Renal cortical epithelial cell (primary cell): ENCODE data around the gene RBM18. TPM values are rescaled to one million over a fixed set of nuclear protein-coding genes. Genes with fewer than 3 reads are reported as not detected.

ENCODE experiments used
- DNase-seq: peaks from one replicate; pipeline ENCODE4 v3.0.0-alpha.2; 2011; ENCODE audit warnings: low read depth
- total RNA-seq: library from RNA; depleted of rRNA; stranded (reverse); fragments of >200 nt; gene quantifications from 2 replicates; pipeline ENCODE4 v1.2.3, GENCODE V29; 2014

The RBM18 gene
- total RNA-seq, 1 donor from 2014 or later = 16.0 TPM

DNA sequence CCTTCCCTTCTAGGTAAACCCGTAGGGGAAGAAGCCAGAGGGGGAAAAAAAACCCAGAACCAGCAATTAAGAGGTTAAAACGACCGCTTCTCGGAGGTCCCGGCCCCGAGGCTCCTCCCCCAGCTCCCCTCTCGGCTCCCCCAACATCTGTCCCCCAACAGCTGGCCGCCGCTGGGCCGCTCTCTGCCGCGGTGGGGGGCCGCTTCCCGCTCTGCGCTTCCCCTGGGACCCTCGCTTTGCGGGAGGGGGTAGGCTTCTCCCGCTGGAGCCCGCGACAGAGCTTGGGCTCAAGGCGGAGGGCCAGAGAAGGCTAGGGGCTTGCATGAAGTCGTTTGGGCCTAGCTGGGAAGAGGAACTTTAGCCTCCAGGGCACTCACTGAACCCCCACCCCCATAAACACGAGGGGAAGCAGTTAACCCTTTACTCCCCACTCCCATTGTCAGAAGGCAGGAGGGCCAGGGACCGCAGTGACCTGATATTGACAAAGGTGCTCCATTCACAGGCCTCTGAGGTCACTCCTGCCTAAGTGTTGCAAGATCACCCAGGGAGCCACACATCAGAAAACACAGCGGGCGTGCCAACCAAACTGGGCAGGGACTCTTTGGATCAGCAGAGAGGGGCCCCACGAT is 43.3 kb downstream of the RBM18 start:
- DNase-seq = no peak

DNA sequence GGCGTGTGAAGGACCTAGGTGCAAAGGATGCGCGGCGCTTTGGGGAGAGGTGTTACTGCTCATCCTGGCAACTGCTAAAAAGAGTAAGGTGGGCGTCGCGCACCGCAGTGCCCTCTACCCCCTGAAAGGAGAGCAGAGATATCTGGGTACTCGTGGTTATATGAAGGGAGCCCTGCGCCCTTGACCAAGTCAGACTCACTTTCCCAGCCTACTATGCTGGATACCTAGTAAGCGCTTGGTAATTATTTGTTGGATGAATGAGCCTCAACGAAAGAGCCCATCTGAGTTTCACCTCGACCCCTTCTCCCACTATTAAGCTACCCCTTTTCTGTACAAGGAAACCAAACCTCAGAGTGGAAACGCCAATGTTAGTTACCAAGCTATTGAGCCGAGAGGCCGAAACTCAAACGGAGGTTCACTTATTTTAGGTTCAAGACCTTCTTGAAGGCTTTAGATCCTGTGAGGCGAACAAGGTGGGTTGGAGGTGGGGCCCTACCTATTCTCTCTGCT is 43.9 kb downstream of the RBM18 start:
- DNase-seq = no peak

DNA sequence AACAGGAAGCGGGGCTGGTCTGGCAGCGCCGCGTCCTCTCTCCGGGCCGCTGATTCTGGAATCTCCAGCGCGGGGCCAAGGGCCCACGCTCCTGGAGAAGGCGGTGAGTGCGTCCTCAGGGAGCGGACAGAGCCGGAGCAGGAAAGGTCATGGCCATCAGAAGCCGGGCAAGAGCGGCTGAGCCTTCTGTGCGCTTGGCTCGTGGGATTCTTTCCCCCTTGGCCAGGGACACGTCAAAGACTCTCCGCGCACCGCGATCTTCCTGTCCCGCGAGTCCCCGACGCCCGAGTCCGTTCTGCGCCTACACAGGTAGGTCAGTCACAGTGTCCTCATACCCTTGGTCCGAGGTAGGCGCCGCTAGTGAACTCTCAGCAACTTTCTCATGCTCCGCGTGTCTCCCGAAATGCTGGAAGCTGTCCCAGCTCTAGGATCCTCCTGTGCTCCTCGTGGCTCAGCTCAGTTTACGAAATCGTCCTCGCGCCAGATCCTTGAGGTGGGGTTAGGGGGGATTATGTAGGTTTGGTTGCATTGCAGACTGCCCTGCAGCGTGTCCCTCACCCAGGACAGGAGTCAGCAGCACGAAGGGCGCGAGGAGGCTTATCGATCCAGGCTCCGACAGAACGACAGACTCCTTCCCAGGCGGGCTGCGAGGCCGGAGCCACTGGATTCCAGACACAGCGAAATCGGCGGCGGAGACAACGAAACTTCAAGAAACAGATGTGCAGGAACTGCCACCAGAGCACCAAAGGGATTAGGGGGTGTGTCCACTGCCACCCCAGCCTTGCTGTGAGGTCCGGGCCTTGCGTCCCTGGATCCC is 44.6 kb downstream of the RBM18 start:
- DNase-seq = no peak

DNA sequence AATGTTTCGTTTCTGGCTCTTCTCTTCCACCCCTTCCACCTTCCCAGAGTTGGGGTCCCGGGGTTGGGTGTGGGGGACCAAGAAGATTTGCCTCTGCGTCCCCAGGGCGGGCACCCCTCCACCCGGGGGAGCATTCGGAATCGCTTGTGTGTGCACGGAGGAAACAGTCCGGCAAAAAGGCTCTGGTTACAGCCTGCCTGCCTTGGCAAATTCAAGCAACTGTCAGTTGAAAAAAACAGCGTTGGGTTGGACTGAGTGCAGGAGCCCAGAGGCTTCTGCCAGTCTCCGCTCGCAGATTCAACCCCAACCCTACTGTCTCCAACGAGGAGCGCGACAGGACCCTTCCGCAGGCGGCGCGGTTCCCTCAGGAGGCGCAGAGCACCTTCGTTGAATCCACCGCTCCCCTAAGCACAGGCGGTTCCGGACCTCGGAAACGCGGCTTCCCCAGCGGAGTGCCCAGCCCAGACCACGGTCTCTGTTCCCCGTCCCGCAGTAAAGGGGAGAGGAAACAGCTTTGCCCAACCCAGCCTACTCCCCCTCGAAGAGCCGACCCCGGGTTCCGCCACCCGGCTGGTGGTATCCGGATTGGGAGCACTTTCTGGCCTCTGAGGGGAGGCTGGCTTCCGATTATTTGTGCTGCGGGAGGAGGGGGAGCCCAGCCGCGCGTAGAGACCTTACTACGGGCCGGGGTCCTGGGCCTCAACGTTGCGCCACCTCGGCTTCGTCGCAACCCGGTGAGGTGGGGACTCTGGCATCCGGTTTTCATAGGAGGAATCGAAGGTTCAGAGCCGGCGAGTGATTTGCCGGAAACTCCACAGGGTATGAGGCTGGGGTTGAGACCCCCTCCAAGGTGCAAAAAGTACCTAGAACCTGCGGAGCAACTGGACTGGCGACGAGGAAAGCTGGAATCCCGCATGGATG is 45.4 kb downstream of the RBM18 start:
- DNase-seq = no peak

DNA sequence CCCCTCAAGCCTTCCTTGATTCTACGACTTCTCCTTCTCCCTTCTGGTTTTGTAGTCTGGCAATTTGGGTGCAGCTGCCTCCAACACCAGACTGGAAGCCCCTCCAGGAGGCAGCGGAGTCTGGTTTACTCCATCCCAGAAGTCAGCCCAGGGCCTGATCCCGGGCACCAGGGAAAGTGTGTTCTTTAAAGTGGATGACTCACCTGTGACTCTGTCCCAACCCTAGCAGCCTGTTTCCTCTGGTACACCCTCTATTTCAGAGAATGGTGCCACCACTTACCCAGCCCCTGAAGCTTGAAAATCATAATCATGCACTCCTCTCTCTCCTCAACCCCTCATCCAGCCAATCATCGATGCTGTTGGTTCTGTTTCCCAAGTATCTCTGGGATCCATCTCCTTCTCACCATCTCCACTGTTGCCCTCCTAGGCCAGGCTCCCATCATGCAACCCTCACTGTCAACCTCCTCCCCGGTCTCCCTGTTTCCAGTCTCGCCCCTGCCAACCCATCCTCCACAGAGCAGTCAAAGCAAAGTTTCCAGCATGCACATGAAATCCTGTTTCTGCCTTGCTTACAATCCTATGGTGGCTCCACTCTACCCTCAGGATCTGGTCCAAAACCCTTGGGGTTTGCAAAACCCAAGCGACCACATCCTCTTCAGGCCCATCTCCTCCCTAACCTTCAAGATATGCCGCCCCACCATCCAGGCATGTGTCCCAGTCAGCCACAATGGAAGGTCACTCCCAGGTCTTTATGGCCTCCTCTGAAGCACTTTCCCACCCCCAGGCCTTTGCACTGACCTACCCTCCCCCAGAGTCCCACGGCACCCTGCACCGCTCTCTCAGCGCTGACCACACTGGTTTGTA is 46.3 kb downstream of the RBM18 start:
- DNase-seq = no peak

DNA sequence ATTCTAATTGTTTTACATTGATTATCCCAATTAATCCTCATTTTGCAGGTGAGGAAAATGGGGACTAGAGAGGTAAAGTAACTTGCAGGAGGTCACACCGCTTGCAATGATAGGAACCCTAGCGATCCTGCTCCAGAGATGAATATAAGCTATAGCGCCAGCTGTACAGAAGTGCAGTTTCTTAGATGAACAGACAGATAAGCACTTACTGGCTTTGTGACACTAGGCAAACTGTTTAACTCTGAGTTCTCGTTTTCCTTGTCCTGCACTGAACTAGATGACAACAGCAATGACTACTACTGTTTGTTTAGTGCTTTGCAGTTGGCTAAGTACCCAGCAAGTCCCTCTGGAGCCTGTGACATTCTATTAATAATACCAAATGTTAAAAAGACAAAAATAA is 47.0 kb downstream of the RBM18 start:
- no peak for DNase-seq

DNA sequence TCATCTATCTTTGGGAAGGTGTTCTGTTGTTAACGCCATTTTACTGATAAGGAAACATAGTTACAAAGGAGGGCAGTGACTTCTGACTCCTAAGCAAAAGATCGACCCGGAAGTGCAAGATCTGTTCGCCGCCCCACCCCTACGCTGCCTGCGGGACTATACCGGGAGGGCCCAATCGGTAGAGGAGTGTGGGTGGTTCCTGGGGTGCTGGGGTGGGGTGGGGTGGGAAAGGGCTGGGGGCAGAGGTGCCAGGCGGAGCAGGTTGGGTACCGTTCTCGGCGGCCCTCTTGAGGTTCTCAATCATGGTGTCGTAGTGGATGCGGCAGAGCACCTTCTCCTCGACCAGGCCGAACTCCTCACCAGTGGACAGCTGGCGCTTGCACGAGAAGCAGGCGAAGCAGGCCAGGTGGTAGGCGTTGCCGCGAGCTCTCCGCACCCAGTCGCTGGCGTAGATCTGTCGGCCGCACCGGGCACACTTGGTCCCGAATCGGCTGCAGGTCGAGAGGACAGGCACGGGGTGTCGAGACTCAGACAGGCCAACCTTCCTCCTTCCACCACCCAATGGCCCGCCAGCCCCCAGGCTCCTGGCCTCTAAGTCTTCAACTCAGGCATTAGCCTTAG is 47.7 kb downstream of the RBM18 start:
- no peak for DNase-seq

DNA sequence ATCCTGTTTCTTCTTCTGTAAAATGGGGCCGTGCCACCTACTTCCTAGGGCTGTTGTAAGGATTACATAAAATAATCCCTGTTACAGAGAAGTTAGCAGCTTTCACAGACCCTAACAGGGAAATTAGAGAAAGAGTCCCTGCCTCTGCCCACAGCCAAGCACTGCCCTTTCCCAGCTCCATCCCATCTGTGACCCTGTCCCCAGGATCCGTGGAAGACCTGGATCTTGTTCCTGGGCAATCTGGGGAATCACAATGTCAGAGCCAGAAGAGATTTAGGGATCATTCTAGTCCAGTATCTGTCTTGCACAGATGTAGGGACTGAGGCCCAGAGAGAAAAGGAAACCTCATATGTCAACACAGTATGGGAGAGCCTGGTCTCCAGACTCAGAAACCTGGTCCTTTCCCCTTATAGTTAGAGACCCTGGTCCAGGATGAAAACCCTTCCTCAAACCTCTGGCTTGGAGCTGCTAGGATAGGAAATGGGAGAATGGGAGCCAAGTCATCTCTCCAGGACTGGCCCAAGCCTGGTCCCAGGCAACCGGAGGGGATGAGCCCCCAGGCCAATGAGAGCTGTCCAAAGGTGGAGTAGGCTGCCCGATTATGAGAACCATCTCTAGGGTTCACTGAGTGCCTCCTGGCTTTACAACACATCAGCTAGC is 48.4 kb downstream of the RBM18 start:
- DNase-seq = no peak

DNA sequence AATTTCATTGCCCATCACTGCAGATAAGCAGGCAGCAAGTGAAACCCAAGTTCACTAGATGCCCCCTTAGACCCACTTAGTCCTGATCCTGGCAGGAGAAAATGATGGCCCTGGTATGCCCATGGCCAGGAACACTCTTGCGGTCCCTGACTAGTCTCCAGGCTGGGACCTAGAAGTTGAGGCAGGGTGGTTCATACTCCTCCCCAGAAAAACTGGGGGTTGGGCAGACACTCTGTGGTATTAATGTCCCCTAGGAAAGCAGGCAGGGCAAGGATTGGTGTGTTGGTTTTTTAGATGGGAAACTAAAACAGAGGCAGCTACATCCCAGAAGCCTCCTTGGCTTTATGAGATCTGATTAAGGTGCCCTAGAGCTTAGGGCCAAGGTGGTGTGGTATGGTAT is 49.0 kb downstream of the RBM18 start:
- no peak for DNase-seq

DNA sequence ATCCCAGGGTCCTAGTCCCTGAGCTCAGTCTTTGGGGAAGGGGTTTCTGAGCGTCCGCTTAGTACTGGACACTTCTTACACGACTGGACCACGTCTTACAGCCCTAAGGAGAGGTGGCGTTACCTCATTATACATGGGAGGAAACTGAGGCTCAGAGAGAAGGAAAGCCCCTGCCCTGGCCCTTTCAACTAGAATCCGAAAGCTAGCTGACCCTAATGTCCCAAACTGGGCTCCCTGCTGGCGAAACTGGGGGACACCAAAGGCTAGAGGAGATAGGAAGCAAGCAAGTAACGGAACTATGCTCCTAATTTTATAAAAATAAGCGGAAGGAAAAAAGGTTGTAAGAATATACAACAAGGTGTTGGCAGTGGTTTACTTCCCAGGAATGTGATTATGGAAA is 50.1 kb downstream of the RBM18 start:
- DNase-seq = no peak

DNA sequence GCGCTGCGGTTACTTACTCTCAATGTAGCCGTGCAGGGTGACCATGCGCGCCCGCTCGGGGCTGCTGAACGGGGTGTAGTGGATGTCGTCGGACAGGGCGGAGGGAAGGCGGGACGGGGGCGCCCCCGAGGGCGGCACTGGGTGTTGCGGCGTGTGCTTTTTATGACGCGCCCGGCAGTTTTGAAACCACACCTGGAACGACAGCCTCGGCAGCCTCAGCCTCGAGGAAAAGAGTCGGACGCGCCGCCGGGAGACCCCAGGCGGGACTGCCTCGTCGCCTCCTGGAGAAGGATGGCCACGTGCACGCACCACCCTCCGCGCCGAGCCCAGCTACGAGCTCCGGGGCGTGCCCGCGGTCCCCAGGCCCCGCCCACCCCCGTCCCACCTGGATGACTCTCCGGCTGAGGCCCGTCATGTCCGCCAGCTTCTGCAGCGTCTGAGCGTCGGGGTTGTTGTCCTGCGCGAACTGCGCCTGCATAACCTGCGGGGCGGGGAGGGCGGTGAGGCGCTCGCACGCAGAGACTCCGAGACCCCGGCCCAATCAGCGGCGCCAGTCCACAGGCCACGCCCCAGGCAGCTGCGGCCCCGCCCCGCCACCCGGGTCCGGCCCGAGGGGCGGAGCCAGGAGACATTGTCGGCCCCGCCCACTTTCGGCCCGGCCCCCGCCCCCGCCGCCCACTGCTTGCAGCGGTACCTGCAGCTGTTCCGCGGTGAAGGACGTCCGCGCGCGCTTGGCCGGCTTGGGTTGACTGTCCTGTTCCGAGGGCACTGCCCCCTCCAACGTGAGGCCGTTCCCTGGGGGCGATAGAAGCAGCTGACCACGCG is 50.8 kb downstream of the RBM18 start:
- DNase-seq = no peak

DNA sequence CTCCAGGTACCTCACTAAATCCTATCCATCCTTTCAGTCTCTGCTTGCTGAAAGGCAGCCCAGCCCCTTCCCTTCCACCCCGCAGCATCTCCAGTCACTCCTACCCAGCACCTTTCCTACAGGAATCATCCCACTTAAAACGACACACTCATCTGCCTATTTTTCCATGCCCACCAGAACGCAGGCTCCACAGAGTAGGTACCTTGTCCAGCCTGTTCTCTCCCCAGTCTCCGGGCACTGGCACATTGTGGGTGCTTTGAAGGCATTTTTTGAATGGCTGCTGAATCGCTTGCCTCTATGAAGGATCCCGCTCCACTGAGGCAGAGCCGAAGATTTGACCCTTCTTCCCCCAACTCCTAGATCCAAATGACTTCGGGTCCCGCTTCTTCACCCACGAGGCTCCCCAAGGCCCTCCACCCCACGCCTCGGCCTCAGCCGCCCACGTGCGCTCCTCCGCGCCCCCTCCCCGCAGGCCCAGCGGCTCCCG is 51.5 kb downstream of the RBM18 start:
- no peak for DNase-seq

DNA sequence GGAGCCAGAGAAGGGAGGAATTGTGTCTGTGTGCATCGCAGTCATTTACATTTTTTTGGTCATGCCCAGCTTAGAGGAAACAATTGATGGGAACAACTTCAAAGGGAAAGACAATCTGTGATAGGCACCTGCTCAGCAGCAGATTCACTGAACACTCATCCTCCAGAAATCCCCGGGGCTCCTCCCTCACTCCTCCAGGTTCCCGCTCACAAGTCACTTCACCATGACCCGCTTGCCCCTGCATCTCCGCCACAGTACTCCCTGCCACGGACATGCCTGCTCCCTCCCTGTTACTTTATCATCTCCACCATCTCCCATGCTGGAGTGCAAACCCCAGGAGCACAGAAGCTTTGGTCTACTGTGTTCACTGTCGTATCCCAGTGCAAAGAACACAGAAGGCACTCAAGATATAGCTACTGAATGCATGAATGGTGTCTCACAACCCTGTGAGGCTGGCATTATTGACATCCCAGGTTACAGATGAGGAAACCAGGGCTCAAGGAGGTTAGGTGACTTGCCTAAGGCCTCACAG is 52.1 kb downstream of the RBM18 start:
- no peak for DNase-seq

DNA sequence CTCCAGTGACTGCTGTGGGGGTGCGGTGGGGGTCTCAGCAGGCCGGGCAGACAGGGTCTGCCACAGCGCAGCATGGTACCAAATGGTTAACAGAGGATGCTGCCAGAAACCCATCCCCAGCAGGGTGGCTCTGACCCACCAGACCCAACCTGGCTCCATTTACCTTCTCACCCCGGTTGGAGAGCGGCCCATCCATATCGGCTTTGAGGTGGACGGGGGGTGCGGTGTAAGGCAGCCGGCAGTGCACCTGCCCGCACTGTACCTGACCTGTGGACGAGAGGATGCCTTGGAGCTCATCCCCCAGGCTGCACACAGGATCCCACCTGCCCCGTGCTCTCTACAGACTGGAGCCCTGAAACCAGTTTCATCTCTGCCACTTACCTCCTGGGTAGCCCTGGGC is 55.2 kb downstream of the RBM18 start:
- DNase-seq = no peak

DNA sequence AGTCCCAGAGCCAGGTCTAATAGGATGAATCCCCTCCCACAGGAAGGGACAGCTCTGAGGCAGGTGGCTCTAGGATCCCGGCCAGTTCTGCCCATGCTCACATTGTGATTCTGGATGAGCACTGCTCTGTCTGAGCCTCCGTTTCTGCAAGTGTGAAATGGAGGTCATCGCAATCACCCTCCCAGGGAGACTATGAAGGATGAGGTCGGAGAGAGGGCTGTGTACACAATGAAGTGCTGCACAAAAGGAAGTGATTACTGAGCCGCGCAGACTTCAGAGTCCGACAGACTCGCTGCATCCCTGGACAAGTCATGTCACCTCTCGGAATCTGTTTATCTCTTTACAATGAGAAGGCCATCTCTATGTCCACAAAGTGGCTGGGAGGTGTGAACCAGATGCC is 57.5 kb downstream of the RBM18 start:
- DNase-seq = no peak

DNA sequence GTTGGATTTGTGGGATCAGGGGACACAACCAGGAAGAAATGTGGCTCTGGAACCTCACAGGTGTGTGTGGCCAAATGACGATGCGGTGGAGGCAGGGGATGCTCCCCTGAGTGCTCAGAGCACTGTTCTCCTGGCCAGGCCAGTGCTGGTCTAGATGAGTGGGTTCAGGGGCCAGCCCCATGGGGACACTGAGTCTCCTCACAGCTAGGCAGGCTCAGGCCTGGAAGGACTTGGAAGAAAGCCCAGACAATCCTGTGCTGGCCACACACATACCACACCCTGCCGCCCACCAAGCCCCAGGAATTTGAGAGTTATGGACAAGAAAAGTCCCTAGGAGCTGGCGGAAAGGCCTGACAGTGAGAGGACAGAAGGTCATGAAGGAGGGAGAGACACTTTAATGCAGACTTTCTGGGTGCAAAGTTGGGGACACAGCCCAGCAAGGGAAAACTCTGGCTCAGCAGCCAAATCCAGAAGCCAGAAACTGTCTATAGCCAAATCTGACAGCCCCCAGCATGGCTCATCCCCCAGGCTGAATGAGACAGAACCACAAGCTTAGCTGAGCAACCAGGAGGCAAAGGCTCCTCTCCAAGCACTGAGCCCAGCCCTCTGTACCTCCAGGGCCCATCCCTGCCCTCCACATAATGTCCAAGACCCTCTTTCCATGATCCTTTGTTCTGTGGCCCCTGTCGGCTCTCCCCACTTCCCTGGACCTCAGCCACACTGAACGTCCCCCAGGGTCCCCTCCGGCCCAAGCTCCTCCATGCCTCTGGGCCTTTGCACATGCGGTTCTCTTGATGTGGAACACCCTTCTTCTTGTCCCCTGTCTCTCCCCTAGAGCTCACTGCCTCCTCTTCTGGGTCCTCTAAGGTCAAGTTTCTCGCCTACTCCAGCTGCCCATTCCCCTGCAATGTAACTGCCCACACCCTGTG is 58.3 kb downstream of the RBM18 start:
- DNase-seq = peak; percentile 73

DNA sequence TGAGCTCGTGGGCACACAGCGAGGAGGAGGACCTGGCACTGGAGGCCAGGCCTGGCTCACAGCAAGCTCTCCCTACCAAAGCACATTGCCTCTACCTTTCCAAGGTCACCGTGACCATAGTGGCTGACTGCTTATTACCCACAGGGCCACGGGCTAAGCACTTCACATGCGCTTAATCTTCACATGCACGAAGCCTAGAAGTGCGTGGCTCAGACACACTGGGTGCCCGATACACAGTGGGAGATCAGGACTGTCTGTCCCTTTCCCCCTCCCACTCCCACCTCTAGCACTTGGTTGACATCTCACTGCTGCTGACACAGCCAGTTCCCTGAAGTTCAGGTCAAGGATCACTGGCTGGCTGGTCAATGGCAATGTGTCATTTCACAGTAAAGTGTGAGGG is 59.5 kb downstream of the RBM18 start:
- no peak for DNase-seq

DNA sequence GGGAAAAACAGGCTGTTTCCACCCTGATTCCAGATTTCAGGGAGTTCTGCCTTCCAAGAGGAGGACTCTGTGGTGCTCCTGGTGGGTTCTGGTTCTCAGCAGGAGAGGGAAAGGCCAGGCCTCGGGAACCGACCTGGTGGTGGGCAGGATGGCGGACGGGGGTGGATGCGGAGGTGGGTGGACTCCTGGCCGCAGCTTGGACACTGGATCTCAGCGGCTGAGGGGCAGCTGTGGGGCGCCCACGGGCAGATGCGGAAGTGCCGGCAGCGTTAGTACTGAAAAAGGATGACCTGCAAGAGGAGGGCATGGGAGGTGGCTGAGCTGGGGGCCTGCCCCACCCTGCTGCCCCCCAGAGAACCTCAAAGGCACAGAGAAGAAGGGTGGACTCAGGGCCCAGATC is 60.1 kb downstream of the RBM18 start:
- no peak for DNase-seq
